ENCODE measurements around the gene PCSK7. TPM values are rescaled to one million over a fixed set of nuclear protein-coding genes. Genes with fewer than 3 reads are reported as not detected.

The PCSK7 gene
- total and polyA plus RNA-seq, 2 of the 8 experiments (the other 6 are each of a cell fraction or from before 2014, with no cell fraction given) = 23.4 to 38.5 TPM

- peak; percentile 81 to 97 (median 89) for TF ChIP-seq CTCF (IDR thresholded peaks at IDR 0.05; ENCODE audit: control extremely low read depth in 1 of 3, insufficient read depth in 1 of 3, low read depth in 1 of 3, low read length in 3 of 3)
- TF ChIP-seq CHD7 (IDR thresholded peaks at IDR 0.05; ENCODE audit: insufficient replicate concordance, low read length) = no peak
- TF ChIP-seq TCF12 (IDR thresholded peaks at IDR 0.05; ENCODE audit: low read depth, low read length) = no peak
- peak; percentile 71 for TF ChIP-seq BACH1 (IDR thresholded peaks at IDR 0.05; ENCODE audit: low read length)
- TF ChIP-seq NRF1 (IDR thresholded peaks at IDR 0.05; ENCODE audit: low read depth, low read length) = no peak
- TF ChIP-seq RAD21 (IDR thresholded peaks at IDR 0.05 in 1 of 2, conservative IDR thresholded peaks at IDR 0.05 in 1 of 2; ENCODE audit: low read depth in 2 of 2, low read length in 2 of 2) = peak; percentile 9 to 53; a peak in 2 of 4 replicates
- no peak for TF ChIP-seq CEBPB (IDR thresholded peaks at IDR 0.05; ENCODE audit: low read depth, low read length)
Measured at GRCh38 chr11:117232092-117232878, 412 bp upstream of the PCSK7 start, which contains the start of gene RNF214 (continued).

Data from H1 (cell line).